Ishikawa (cell line): ENCODE results near the gene REG4.

ENCODE experiments used
- CEBPB ChIP-seq: IDR thresholded peaks from 2 replicates; pipeline ENCODE4 v1.6.1; 2012
- CREB1 ChIP-seq: IDR thresholded peaks from 2 replicates; pipeline ENCODE4 v1.6.1; 2012; ENCODE audit warnings: low read depth
- EGR1 ChIP-seq: IDR thresholded peaks from 2 replicates; pipeline ENCODE4 v1.6.1; 2012
- EP300 ChIP-seq: IDR thresholded peaks from 2 replicates; pipeline ENCODE4 v1.6.1; 2012; ENCODE audit warnings: borderline replicate concordance
- FOXM1 ChIP-seq: IDR thresholded peaks from 2 replicates; pipeline ENCODE4 v1.6.1; 2012; ENCODE audit warnings: low read depth, borderline replicate concordance
- NFIC ChIP-seq: IDR thresholded peaks from 2 replicates; pipeline ENCODE4 v1.6.1; 2012
- RAD21 ChIP-seq: IDR thresholded peaks from 2 replicates; pipeline ENCODE4 v1.6.1; 2012; ENCODE audit warnings: low read depth
- REST ChIP-seq: IDR thresholded peaks from 2 replicates; pipeline ENCODE4 v1.6.1; 2012; ENCODE audit warnings: low read depth, mild to moderate bottlenecking
- TAF1 ChIP-seq: IDR thresholded peaks from 2 replicates; pipeline ENCODE4 v1.6.1; 2012; ENCODE audit warnings: low read depth, mild to moderate bottlenecking
- TCF12 ChIP-seq: IDR thresholded peaks from 2 replicates; pipeline ENCODE4 v1.6.1; 2012; ENCODE audit warnings: low read depth
- TEAD4 ChIP-seq: IDR thresholded peaks from 2 replicates; pipeline ENCODE4 v1.6.1; 2012
- USF1 ChIP-seq: IDR thresholded peaks from 2 replicates; pipeline ENCODE4 v1.6.1; 2012
- YY1 ChIP-seq: IDR thresholded peaks from 2 replicates; pipeline ENCODE4 v1.6.1; 2012; ENCODE audit warnings: low read depth
- ZBTB7A ChIP-seq: IDR thresholded peaks from 2 replicates; pipeline ENCODE4 v1.6.1; 2012; ENCODE audit warnings: low read depth
- TF ChIP-seq, protein P1 (sequence below): IDR thresholded peaks from 2 replicates; pipeline ENCODE4 v1.6.1; 2012

Gene REG4

GRCh38 chr1:119838236-119838635 is 27.0 kb upstream of the REG4 start:
- TF ChIP-seq TCF12 (no peak), CREB1 (no peak), TEAD4 (no peak), CEBPB (no peak), EGR1 (no peak), RAD21 (no peak), NFIC (no peak), TAF1 (no peak), USF1 (no peak), REST (no peak), YY1 (no peak), ZBTB7A (no peak), FOXM1 (no peak), EP300 (no peak)
- TF ChIP-seq, protein P1, sequence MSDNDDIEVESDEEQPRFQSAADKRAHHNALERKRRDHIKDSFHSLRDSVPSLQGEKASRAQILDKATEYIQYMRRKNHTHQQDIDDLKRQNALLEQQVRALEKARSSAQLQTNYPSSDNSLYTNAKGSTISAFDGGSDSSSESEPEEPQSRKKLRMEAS, result no peak

DNA sequence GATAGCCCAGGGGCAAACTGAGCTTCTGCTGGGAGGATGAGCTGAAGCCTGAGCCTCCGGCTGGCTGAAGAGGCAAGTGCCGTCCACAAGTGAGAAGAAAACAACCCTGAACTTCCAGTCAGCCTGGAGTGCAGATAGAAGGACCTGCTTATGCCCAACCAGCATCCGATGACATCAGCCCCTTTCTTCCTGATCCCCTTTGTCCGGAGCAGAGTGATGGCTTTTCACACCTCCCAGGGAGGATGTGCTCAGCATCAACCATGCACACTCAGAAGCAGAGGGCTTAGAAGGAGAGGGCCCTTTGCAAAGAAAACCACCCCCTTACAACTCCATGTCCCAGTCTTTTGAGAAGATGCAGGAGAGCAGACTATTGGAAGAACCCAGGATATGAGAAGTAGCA is 23.7 kb upstream of the REG4 start:
- TF ChIP-seq TEAD4 (no peak), TAF1 (no peak), FOXM1 (no peak), REST (no peak), TCF12 (no peak), ZBTB7A (no peak), RAD21 (no peak), CEBPB (no peak), CREB1 (no peak), NFIC (no peak), USF1 (no peak), EP300 (no peak), YY1 (no peak), EGR1 (no peak)

- no peak for TF ChIP-seq TCF12
- no peak for TF ChIP-seq CEBPB
- TF ChIP-seq REST, result no peak
- no peak for TF ChIP-seq NFIC
- no peak for TF ChIP-seq TEAD4
- TF ChIP-seq TAF1, result no peak
- no peak for TF ChIP-seq RAD21
- TF ChIP-seq FOXM1, result no peak
- TF ChIP-seq EGR1, result no peak
- no peak for TF ChIP-seq EP300
- TF ChIP-seq, protein P1, result no peak
- TF ChIP-seq ZBTB7A, result no peak
- no peak for TF ChIP-seq USF1
- no peak for TF ChIP-seq CREB1
Measured at GRCh38 chr1:119831027-119831426, 19.8 kb upstream of the REG4 start.

GRCh38 chr1:119829625-119830024 is 18.4 kb upstream of the REG4 start:
- TF ChIP-seq TEAD4, result no peak
- TF ChIP-seq FOXM1, result no peak
- no peak for TF ChIP-seq EP300

GRCh38 chr1:119828266-119828665 is 17.0 kb upstream of the REG4 start:
- no peak for TF ChIP-seq ZBTB7A
- no peak for TF ChIP-seq TCF12
- no peak for TF ChIP-seq REST
- TF ChIP-seq FOXM1, result no peak
- no peak for TF ChIP-seq YY1
- no peak for TF ChIP-seq CEBPB
- no peak for TF ChIP-seq TAF1
- no peak for TF ChIP-seq NFIC
- TF ChIP-seq, protein P1, result no peak
- no peak for TF ChIP-seq EP300
- TF ChIP-seq TEAD4, result no peak
- no peak for TF ChIP-seq EGR1
- no peak for TF ChIP-seq CREB1
- no peak for TF ChIP-seq USF1
- TF ChIP-seq RAD21, result no peak
